Nephron progenitor cell (in vitro differentiated cells): Measurements from ENCODE around the gene SLC51B.
"Not testable (repeated sequence)": the region's sequence is repeated elsewhere in the genome, so short reads cannot be mapped to it uniquely, and the experiment has no call there.

ENCODE experiments used
- DNase-seq: peaks from one replicate; pipeline ENCODE4 v3.0.0; 2021
- H3K27ac Mint-ChIP-seq: 2 replicates; pipeline ENCODE4 v1.8.0; 2021; ENCODE audit warnings: mild to moderate bottlenecking, moderate library complexity, mixed read lengths
- H3K27me3 Mint-ChIP-seq: 2 replicates; pipeline ENCODE4 v1.8.0; 2021; ENCODE audit warnings: mild to moderate bottlenecking, low read depth, mixed read lengths; ENCODE audit not compliant: poor library complexity
- H3K36me3 Mint-ChIP-seq: 2 replicates; pipeline ENCODE4 v1.8.0; 2021; ENCODE audit warnings: low read depth, mixed read lengths
- H3K4me1 Mint-ChIP-seq: 2 replicates; pipeline ENCODE4 v1.8.0; 2021; ENCODE audit warnings: mixed read lengths
- H3K4me3 Mint-ChIP-seq: 2 replicates; pipeline ENCODE4 v1.8.0; 2021; ENCODE audit warnings: mild to moderate bottlenecking, moderate library complexity, mixed read lengths
- H3K9me3 Mint-ChIP-seq: 2 replicates; pipeline ENCODE4 v1.8.0; 2021; ENCODE audit warnings: mild to moderate bottlenecking, moderate library complexity, mixed read lengths
- CTCF ChIP-seq: fragments of 200-600 bp; sonication (generic); IDR thresholded peaks from 2 replicates; pipeline ENCODE4 v1.5.0; 2021; ENCODE audit warnings: antibody characterized with exemption

The SLC51B gene

DNA sequence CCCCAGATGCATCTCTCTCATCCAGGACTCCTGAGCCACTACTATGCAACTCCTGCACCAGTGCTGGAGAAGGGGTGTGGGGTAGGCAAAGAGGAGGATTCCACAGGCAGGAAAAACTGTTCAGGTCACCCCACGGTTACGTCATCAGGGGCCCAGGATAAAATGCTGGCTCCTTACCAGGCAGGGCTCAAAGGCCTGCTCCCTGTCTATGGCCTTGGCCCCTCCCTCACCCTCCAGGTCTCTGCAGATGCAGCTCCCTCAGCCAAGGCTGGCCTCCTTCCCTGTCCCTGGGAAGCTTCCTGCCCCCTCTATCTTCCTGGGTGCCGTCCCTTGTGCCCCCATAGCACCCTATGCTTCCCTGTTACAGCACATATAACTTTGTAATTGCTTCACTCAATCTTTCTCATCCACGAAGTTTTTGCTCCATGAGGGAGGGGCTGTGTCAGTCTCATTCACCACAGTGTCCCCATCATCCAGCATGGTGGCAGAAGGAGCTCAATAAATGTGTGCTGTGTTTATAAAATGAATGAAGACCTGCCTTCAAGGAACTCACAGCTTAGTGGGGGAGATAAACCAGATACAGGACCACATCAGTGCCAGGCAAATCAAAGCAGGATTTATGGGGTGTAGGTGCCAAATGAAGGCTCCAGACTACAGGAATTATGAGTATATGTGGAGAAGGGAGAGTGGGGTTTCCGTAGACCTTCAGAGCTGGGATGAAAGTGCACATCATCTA, 50.0 kb downstream of the SLC51B start:
- DNase-seq = no peak
- no peak for TF ChIP-seq CTCF
- H3K27ac Mint-ChIP-seq = no peak overlapping the region

DNA sequence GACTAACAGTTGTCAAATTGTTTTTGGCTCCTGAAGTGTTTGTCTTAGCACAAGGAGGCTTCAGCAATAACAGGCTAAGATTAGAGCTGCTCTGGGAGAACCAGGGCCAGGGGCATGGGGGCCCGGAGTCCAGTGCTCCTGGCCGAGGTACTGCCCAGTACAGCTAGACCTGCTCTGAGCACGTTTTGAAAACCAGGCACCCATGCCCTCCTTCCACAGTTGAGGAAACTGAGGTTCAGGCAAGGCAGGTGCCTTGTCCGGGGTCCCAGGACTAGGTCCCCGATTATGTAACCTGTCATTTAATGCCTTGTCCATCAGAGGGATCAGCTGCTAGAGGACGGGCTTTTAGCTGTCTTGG, 50.5 kb downstream of the SLC51B start:
- Mint-ChIP-seq H3K36me3 (peaks cover 26% of the 10 kb centered on the region), H3K9me3 (no peaks in the 10 kb centered on the region), H3K4me1 (peaks cover 18% of the 10 kb centered on the region), H3K4me3 (no peak overlapping the region), H3K27ac (no peak overlapping the region), H3K27me3 (peaks cover 3% of the 10 kb centered on the region)
- no peak for DNase-seq
- no peak for TF ChIP-seq CTCF

More for the DNA sequence above, 50.0 kb downstream of the SLC51B start:
- H3K4me3 Mint-ChIP-seq = no peak overlapping the region
- peaks cover 21% of the 10 kb centered on the region for H3K36me3 Mint-ChIP-seq
- peaks cover 3% of the 10 kb centered on the region for H3K27me3 Mint-ChIP-seq
- H3K9me3 Mint-ChIP-seq = no peaks in the 10 kb centered on the region
- peaks cover 18% of the 10 kb centered on the region for H3K4me1 Mint-ChIP-seq

DNA sequence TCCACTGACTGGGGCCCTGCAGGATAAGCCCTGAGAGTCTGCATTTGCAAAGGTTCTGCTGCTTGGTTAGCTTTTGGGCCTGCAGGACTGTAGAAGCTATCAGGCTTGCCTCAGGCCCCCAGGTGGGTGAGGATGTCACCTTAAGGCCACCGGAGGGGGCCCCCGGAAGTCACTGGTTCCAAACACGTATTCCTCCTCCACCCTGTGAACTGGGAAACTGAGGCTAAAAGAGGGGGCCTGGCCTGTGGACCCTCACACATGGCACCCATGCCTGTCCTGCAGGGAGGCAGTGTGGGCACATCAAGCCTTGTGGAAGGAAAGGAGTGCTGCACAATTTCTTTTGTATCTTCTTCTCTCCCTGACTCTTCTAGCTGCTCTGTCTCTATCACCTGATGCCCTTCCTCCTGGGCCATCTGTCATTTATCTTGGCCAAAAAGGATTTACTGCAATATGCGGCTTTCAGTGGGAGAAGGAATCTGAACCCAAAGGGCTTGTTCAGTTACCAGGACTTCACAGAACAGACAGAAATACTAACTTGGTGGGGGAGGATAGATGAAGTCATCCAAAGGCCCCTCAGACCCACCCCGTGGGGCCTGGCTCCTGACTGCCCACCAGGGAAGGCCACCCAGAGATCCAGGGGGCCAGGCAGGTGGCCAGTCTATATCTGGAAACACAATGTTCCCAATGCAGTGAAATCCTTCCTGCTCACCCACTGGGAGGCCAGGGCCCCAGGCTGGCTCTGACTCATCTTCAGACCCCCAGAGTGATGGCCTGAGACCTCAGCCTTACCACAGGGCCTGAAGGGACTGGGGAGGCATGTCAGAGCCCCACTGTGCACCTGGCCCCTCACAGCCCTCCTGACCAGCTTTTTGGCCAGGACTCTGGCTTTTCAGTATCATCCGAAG, 51.5 kb downstream of the SLC51B start:
- Mint-ChIP-seq H3K4me3 (no peak overlapping the region), H3K9me3 (no peaks in the 10 kb centered on the region), H3K27me3 (peaks cover 3% of the 10 kb centered on the region), H3K27ac (peak overlapping the region; percentile 13), H3K36me3 (peaks cover 33% of the 10 kb centered on the region), H3K4me1 (peaks cover 18% of the 10 kb centered on the region)
- no peak for TF ChIP-seq CTCF
- DNase-seq = no peak

DNA sequence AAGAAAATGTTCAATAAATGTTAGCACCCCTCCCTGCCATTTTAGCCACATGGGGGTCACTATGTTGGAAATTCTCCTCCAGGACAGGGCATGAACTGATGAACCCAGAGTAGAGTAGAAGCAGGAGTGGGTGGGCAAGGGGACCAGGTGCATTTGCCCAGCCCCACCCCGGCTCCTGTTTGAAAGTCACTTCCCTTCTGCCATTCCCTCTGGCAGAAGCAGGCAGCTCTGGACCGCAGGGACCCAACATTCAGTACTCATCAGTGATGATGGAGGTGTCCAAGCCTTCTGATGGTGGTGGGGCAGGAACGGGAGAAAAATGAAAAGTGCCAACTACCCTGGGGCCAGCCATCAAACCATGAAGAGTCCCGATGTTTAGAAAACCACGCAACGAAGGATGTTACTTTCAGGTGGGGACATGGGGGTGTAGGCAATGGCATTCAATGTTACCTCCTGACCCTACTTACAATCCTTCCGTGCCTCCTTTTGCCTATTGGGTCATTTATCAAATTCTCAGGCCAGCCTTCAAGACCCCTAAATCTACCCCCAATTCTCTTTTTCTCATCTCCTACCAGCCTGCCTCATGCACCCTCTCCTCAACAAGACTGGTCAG, 52.6 kb downstream of the SLC51B start:
- Mint-ChIP-seq H3K9me3 (no peaks in the 10 kb centered on the region), H3K27ac (no peak overlapping the region), H3K4me1 (peaks cover 9% of the 10 kb centered on the region), H3K4me3 (no peak overlapping the region), H3K36me3 (peaks cover 34% of the 10 kb centered on the region), H3K27me3 (peaks cover 3% of the 10 kb centered on the region)
- no peak for DNase-seq
- TF ChIP-seq CTCF = no peak

DNA sequence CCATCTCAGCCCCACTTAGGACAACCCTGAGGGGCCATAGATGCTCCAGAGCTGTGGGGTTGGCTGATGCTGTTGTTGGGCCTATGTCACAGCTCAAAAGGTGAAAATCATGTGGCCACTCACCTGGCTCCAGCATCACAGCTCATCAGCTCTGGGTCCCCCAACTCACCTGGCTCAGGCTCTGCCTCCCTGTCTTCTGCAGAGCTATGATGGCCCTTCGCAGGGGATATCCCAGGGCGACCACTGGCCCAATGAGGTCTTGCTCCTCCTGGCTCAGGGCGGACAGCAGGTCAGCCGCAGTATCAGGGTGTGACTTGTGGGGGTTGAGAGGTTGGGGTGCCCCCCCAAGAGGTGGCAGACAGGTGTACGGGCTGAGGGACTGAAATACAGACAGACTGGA, 54.1 kb downstream of the SLC51B start:
- H3K27ac Mint-ChIP-seq = no peak overlapping the region
- H3K9me3 Mint-ChIP-seq = no peaks in the 10 kb centered on the region
- H3K36me3 Mint-ChIP-seq = peaks cover 38% of the 10 kb centered on the region
- DNase-seq = no peak
- H3K4me1 Mint-ChIP-seq = peaks cover 6% of the 10 kb centered on the region
- peaks cover 3% of the 10 kb centered on the region for H3K27me3 Mint-ChIP-seq
- TF ChIP-seq CTCF = no peak
- H3K4me3 Mint-ChIP-seq = no peak overlapping the region

- H3K4me1 Mint-ChIP-seq = not testable (repeated sequence)
Measured at GRCh38 chr15:65099801-65100200, 54.6 kb downstream of the SLC51B start.

More at GRCh38 chr15:65099801-65100200, 54.6 kb downstream of the SLC51B start:
- not testable (repeated sequence) for H3K27me3 Mint-ChIP-seq, H3K4me3 Mint-ChIP-seq, H3K9me3 Mint-ChIP-seq, DNase-seq, H3K27ac Mint-ChIP-seq
- H3K36me3 Mint-ChIP-seq = peaks cover 38% of the 10 kb centered on the region
